ENCODE measurements around the gene UBE2K. TPM values are rescaled to one million over a fixed set of nuclear protein-coding genes. Genes with fewer than 3 reads are reported as not detected.

The UBE2K gene
- total RNA-seq, 1 experiment from 2014 or later: 151 TPM

DNA sequence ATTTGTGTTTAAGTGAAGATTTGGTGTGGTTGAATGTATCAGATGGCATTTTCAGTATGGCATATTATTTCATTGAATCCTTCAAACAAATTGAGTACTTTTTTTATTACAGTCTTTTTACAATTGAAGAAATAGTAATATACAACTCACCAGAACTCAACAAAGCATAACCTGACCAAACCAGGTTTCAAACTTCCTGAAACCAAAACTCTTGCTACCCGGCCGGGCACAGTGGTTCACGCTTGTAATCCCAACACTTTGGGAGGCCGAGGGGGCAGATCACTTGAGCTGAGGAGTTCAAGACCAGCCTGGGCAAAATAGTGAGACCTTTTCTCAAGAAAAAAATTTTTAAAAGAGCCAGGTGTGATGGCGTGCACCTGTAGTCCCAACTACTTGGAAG lies 94.2 kb downstream of the UBE2K start:
- H3K9ac ChIP-seq (ENCODE audit: extremely low read depth, insufficient read length, low read length): no peak overlapping the region
- Mint-ChIP-seq H3K27me3 (ENCODE audit: low read depth) (no peaks in the 10 kb centered on the region), H3K4me1 (no peaks in the 10 kb centered on the region; a peak in 1 of 4 replicates), H3K9me3 (no peaks in the 10 kb centered on the region; a peak in 1 of 5 replicates), H3K36me3 (ENCODE audit: insufficient read depth in 1 of 3, low read depth in 3 of 3) (no peaks in the 10 kb centered on the region), H3K4me3 (no peak overlapping the region), H3K27ac (no peak overlapping the region; a peak in 1 of 7 replicates)
- no peaks in the 10 kb centered on the region for H3K79me2 ChIP-seq (ENCODE audit: insufficient read depth, low read length)
- H3K56ac ChIP-seq (ENCODE audit: insufficient read length, low read depth, low read length): no peak overlapping the region
- no peak overlapping the region for H2BK15ac ChIP-seq (ENCODE audit: low read depth, low read length)
- no peak overlapping the region for H3K4me2 ChIP-seq (ENCODE audit: insufficient read depth, insufficient read length, low read length)
- TF ChIP-seq CTCF (conservative IDR thresholded peaks at IDR 0.05): no peak
- H3K9me3 ChIP-seq (ENCODE audit: control insufficient read depth, low read depth, low read length): no peaks in the 10 kb centered on the region
- no peak overlapping the region for H4K5ac ChIP-seq (ENCODE audit: insufficient read length, low read depth, low read length)
- H3K18ac ChIP-seq (ENCODE audit: insufficient read length, low read depth, low read length): no peak overlapping the region
- H3K23ac ChIP-seq (ENCODE audit: insufficient read length, low read depth, low read length): no peak overlapping the region
- no peaks in the 10 kb centered on the region for H4K20me1 ChIP-seq (ENCODE audit: control insufficient read depth, insufficient read depth, insufficient read length)
- no peaks in the 10 kb centered on the region for H3K23me2 ChIP-seq (ENCODE audit: insufficient read length, low read depth, low read length, poor library complexity, severe bottlenecking)
- H2AFZ ChIP-seq (ENCODE audit: low read length): no peak overlapping the region
- no peak overlapping the region for H2BK120ac ChIP-seq (ENCODE audit: low read depth, low read length, poor library complexity, severe bottlenecking)
- H2AK5ac ChIP-seq (ENCODE audit: insufficient read length, low read length): no peak overlapping the region
- no peak overlapping the region for H2BK5ac ChIP-seq (ENCODE audit: insufficient read length, low read length)
- WGBS (ENCODE audit: extremely low coverage, insufficient read length, low lambda C conversion rate): no CpG with 5 or more reads among the region's 5 CpGs
- H3K27ac ChIP-seq (ENCODE audit: insufficient read length, low read depth, low read length): no peak overlapping the region
- H3T11ph ChIP-seq (ENCODE audit: low read length): no peak overlapping the region
- DNase-seq: no peak
- H2BK20ac ChIP-seq (ENCODE audit: low read depth, low read length, poor library complexity, severe bottlenecking): no peak overlapping the region
- H3K4me1 ChIP-seq (ENCODE audit: insufficient read depth, low read length): no peaks in the 10 kb centered on the region
- no peaks in the 10 kb centered on the region for H3K79me1 ChIP-seq (ENCODE audit: insufficient read depth, low read depth, low read length, poor library complexity, severe bottlenecking)
- H4K8ac ChIP-seq (replicated peaks; ENCODE audit: insufficient read length, low read depth, low read length): no peak overlapping the region
- H3K27me3 ChIP-seq (ENCODE audit: insufficient read depth, low read length): no peaks in the 10 kb centered on the region
- no peak overlapping the region for H3K14ac ChIP-seq (ENCODE audit: insufficient read depth, low read length)
- H4K91ac ChIP-seq (ENCODE audit: insufficient read length, low read depth, low read length): no peak overlapping the region
- H3K4ac ChIP-seq (ENCODE audit: low read depth, low read length): no peak overlapping the region
- no peak overlapping the region for H2BK12ac ChIP-seq (ENCODE audit: insufficient read length, low read depth, low read length)

Measured in H9 (cell line).